Osteocyte (in vitro differentiated cells): Measurements from ENCODE around the gene KIR3DL2. TPM values are rescaled to one million over a fixed set of nuclear protein-coding genes. Genes with fewer than 3 reads are reported as not detected.
"Not testable (repeated sequence)": the region's sequence is repeated elsewhere in the genome, so short reads cannot be mapped to it uniquely, and the experiment has no call there.

Experiments used
- DNase-seq: peaks from one replicate; pipeline ENCODE4 v3.0.0; 2021; ENCODE audit warnings: mixed read lengths; ENCODE audit not compliant: unreplicated experiment; ENCODE audit errors: extremely low spot score
- H3K27ac Mint-ChIP-seq: one replicate; pipeline ENCODE4 v1.8.0; 2021; ENCODE audit warnings: mild to moderate bottlenecking, mixed read lengths; ENCODE audit not compliant: unreplicated experiment
- H3K27me3 Mint-ChIP-seq: one replicate; pipeline ENCODE4 v1.8.0; 2021; ENCODE audit warnings: mixed read lengths; ENCODE audit not compliant: unreplicated experiment
- H3K36me3 Mint-ChIP-seq: one replicate; pipeline ENCODE4 v1.8.0; 2021; ENCODE audit warnings: mixed read lengths; ENCODE audit not compliant: unreplicated experiment
- H3K4me1 Mint-ChIP-seq: one replicate; pipeline ENCODE4 v1.8.0; 2021; ENCODE audit warnings: mixed read lengths; ENCODE audit not compliant: unreplicated experiment
- H3K4me3 Mint-ChIP-seq: one replicate; pipeline ENCODE4 v1.8.0; 2021; ENCODE audit warnings: mild to moderate bottlenecking, moderate library complexity, mixed read lengths; ENCODE audit not compliant: unreplicated experiment
- H3K9me3 Mint-ChIP-seq: one replicate; pipeline ENCODE4 v1.8.0; 2021; ENCODE audit warnings: mixed read lengths; ENCODE audit not compliant: unreplicated experiment
- CTCF ChIP-seq: fragments of 200-600 bp; sonication (generic); IDR thresholded peaks from 2 replicates; pipeline ENCODE4 v1.5.0; 2021; ENCODE audit warnings: antibody characterized with exemption, mild to moderate bottlenecking, moderate library complexity
- total RNA-seq: library from RNA; stranded (reverse); gene quantifications from 2 replicates; pipeline ENCODE4 v1.2.1, GENCODE V29; 2021

The KIR3DL2 gene
- total RNA-seq, 1 donor from 2014 or later, result not detected

- peaks cover 12% of the 10 kb centered on the region for H3K9me3 Mint-ChIP-seq
- TF ChIP-seq CTCF, result no peak
- H3K27me3 Mint-ChIP-seq, result no peaks in the 10 kb centered on the region
- H3K27ac Mint-ChIP-seq, result no peak overlapping the region
- no peaks in the 10 kb centered on the region for H3K4me1 Mint-ChIP-seq
- H3K36me3 Mint-ChIP-seq, result no peaks in the 10 kb centered on the region
- H3K4me3 Mint-ChIP-seq, result no peak overlapping the region
- no peak for DNase-seq
Measured at GRCh38 chr19:54906819-54907218, 56.6 kb downstream of the KIR3DL2 start.

- not testable (repeated sequence) for H3K4me1 Mint-ChIP-seq, H3K27me3 Mint-ChIP-seq, DNase-seq, H3K4me3 Mint-ChIP-seq, H3K27ac Mint-ChIP-seq, H3K36me3 Mint-ChIP-seq
- peaks cover 12% of the 10 kb centered on the region for H3K9me3 Mint-ChIP-seq
Measured at GRCh38 chr19:54907899-54908298, 57.7 kb downstream of the KIR3DL2 start.

Other genes starting within 250 kb of the KIR3DL2 start
- not detected in 2 replicates for gene LILRB1, start 220.0 kb upstream of the KIR3DL2 start, total RNA-seq
- not detected in 2 replicates for gene LILRB4, start 187.5 kb upstream of the KIR3DL2 start, total RNA-seq
- not detected in 2 replicates for gene KIR3DL3, start 126.0 kb upstream of the KIR3DL2 start, total RNA-seq
- not detected in 2 replicates for gene KIR2DL3, start 111.9 kb upstream of the KIR3DL2 start, total RNA-seq
- gene KIR2DL1, start 80.7 kb upstream of the KIR3DL2 start, total RNA-seq, result not detected in 2 replicates
- not detected in 2 replicates for gene KIR2DL4, start 46.8 kb upstream of the KIR3DL2 start, total RNA-seq
- not detected in 2 replicates for gene KIR3DL1, start 34.0 kb upstream of the KIR3DL2 start, total RNA-seq
- not detected in 2 replicates for gene KIR2DS4, start 17.8 kb upstream of the KIR3DL2 start, total RNA-seq
- not detected in 2 replicates for gene FCAR, start 23.8 kb downstream of the KIR3DL2 start, total RNA-seq
- gene NCR1, start 55.7 kb downstream of the KIR3DL2 start, total RNA-seq, result not detected in 2 replicates
- not detected in 2 replicates for gene NLRP7, start 97.1 kb downstream of the KIR3DL2 start, total RNA-seq
- gene NLRP2, start 115.9 kb downstream of the KIR3DL2 start, total RNA-seq, result 13.6 and 16.9 TPM in 2 replicates
- 0.32 TPM in 1 of 2 replicates, not detected in the other for gene GP6, start 187.8 kb downstream of the KIR3DL2 start, total RNA-seq
- 13.0 and 15.1 TPM in 2 replicates for gene RDH13, start 212.7 kb downstream of the KIR3DL2 start, total RNA-seq
- 4.5 and 7.0 TPM in 2 replicates for gene EPS8L1, start 225.4 kb downstream of the KIR3DL2 start, total RNA-seq